Large intestine (tissue), 3 donors: ENCODE data around the gene STYX. TPM values are rescaled to one million over a fixed set of nuclear protein-coding genes. Genes with fewer than 3 reads are reported as not detected.
"Not testable (repeated sequence)": the region's sequence is repeated elsewhere in the genome, so short reads cannot be mapped to it uniquely, and the experiment has no call there.

Experiments used
- DNase-seq, 2 donors: peaks; one replicate each; pipeline versions ENCODE4 v3.0.0 to v3.0.0-alpha.2; 2013
- H3K27ac ChIP-seq: one replicate; pipeline ENCODE4 v1.5.1; 2013; ENCODE audit warnings: low read length
- H3K27me3 ChIP-seq: 2 replicates; pipeline ENCODE4 v1.6.1; 2013; ENCODE audit warnings: low read length; ENCODE audit not compliant: control insufficient read depth, insufficient read depth
- H3K36me3 ChIP-seq: 2 replicates; pipeline ENCODE4 v1.6.1; 2013; ENCODE audit warnings: low read length; ENCODE audit not compliant: control insufficient read depth, insufficient read depth
- H3K4me1 ChIP-seq: one replicate; pipeline ENCODE4 v1.6.1; 2013; ENCODE audit warnings: low read length; ENCODE audit not compliant: control insufficient read depth, insufficient read depth
- H3K4me3 ChIP-seq: one replicate; pipeline ENCODE4 v1.5.1; 2013; ENCODE audit warnings: low read length
- H3K9me3 ChIP-seq: one replicate; pipeline ENCODE4 v1.6.1; 2013; ENCODE audit warnings: mild to moderate bottlenecking, low read depth, low read length, moderate library complexity; ENCODE audit not compliant: control insufficient read depth
- WGBS: methylation state at CpG from one replicate; pipeline ENCODE4 v1.1.5; 2013; ENCODE audit warnings: low lambda C conversion rate; ENCODE audit not compliant: insufficient coverage; 5-methylcytosine and 5-hydroxymethylcytosine counted together
- polyA plus RNA-seq: library from polyadenylated mRNA; unstranded; fragments of 120-200 nt; gene quantifications from one replicate; pipeline ENCODE4 v1.2.1, GENCODE V29; 2013

The STYX gene
- polyA plus RNA-seq, 1 donor = 11.9 TPM

DNA sequence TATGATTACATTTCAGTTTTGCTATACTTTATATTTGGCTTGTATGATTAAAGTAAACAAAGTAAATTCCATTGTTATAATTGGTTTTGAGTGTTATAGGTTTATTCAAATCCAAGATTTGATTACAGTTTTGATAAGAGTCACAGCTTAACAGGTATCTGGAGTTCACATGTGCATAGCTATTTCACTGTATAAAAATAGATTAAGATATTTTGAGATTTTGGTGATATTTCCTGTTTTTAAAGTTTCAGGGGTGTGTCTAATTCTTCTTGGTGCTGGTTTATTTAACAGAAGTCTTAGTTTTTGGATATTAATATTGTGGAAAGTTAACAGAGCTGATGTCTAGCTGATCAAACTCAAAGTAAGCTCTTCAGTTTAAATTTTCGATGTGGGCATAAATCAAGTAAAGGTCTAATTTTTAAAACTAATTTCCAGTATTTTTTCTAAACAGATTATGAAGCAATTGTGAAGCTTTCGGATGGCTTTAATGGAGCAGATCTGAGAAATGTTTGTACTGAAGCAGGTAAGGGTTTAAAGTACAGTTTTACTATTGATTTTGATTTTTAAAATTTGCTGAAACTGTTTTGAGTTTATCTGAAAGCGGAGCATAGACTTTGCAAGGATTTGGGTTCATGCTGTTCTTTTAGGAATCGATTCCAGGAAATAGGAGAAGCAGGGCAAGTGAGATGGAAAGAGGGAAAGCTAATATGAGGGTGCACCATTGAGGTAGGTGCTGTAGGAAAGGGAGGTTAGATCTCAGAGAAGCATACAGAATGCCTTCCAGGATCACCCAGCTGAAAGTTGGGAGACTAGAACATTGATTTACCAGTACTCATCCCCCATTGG lies 6.2 kb upstream of the STYX start:
- Histone ChIP-seq H3K27me3 (no peaks in the 10 kb centered on the region), H3K4me3 (no peak overlapping the region), H3K27ac (no peak overlapping the region), H3K36me3 (peaks cover 64% of the 10 kb centered on the region), H3K4me1 (no peaks in the 10 kb centered on the region), H3K9me3 (no peaks in the 10 kb centered on the region)
- WGBS = 100% methylated on average over 4 of the region's 4 CpGs
- DNase-seq = no peak

DNA sequence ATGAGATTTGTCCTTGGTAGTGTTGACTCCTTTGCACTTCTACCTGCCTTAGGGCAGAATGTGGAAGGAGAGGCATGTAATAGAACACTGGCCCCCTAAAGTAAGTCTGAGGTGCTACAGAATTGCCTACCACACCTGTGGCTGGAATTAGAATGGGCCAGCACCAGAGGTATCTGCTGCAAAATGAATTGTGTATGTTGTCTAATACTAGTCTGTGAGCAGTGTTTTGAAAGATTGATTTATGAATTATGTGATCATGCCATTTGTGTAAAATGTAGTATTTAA lies 5.7 kb upstream of the STYX start:
- Histone ChIP-seq H3K36me3 (peaks cover 66% of the 10 kb centered on the region), H3K27me3 (no peaks in the 10 kb centered on the region), H3K4me3 (no peak overlapping the region), H3K27ac (no peak overlapping the region), H3K9me3 (no peaks in the 10 kb centered on the region), H3K4me1 (no peaks in the 10 kb centered on the region)
- DNase-seq = no peak

DNA sequence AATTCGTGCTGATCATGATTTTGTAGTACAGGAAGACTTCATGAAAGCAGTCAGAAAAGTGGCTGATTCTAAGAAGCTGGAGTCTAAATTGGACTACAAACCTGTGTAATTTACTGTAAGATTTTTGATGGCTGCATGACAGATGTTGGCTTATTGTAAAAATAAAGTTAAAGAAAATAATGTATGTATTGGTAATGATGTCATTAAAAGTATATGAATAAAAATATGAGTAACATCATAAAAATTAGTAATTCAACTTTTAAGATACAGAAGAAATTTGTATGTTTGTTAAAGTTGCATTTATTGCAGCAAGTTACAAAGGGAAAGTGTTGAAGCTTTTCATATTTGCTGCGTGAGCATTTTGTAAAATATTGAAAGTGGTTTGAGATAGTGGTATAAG lies 2.5 kb upstream of the STYX start:
- H3K4me3 ChIP-seq, DNase-seq, H3K4me1 ChIP-seq, H3K9me3 ChIP-seq, H3K27ac ChIP-seq, H3K27me3 ChIP-seq: not testable (repeated sequence)
- WGBS = 100% methylated on average over 1 of the region's 2 CpGs
- H3K36me3 ChIP-seq = peaks cover 42% of the 10 kb centered on the region

DNA sequence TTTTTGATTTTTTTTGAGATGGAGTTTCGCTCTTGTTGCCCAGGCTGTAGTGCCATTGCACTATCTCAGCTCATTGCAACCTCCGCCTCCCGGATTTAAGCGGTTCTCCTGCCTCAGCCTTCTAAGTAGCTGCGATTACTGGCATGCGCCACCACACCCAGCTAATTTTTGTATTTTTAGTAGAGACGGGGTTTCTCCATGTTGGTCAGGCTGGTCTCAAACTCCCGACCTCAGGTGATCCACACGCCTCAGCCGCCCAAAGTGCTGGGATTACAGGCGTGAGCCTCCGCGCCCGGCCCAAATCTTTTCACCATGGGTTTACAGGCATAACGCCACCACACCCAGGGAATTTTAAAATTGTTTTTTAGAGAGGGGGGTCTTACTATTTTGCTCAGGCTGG lies 931 bp upstream of the STYX start:
- not testable (repeated sequence) for DNase-seq, H3K27me3 ChIP-seq, H3K9me3 ChIP-seq, H3K4me1 ChIP-seq, H3K27ac ChIP-seq, H3K4me3 ChIP-seq
- H3K36me3 ChIP-seq = peaks cover 38% of the 10 kb centered on the region
- 100% methylated on average over 1 of the region's 15 CpGs for WGBS

DNA sequence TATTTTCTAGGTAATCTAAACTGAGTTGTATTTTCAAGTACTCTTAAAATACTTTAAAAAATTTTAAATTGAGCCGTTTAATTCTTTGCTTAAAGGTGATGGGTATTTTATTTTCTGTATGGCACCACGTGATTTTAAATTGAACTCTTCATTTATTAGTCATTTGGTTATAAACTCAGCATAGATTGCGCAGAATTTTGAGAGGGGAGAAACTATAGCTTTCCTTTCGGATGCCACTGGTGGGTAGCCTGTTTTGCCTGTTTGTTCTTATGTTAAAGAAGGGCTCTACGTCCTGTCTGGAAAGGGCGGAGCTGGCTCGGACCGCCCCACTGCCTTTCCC lies 411 bp upstream of the STYX start:
- Histone ChIP-seq H3K4me1 (no peaks in the 10 kb centered on the region), H3K36me3 (peaks cover 35% of the 10 kb centered on the region), H3K27ac (peak overlapping the region; percentile 49), H3K27me3 (no peaks in the 10 kb centered on the region), H3K9me3 (no peaks in the 10 kb centered on the region), H3K4me3 (peak overlapping the region; percentile 36)
- WGBS = 5% methylated on average over 2 of the region's 8 CpGs
- DNase-seq = no peak

DNA sequence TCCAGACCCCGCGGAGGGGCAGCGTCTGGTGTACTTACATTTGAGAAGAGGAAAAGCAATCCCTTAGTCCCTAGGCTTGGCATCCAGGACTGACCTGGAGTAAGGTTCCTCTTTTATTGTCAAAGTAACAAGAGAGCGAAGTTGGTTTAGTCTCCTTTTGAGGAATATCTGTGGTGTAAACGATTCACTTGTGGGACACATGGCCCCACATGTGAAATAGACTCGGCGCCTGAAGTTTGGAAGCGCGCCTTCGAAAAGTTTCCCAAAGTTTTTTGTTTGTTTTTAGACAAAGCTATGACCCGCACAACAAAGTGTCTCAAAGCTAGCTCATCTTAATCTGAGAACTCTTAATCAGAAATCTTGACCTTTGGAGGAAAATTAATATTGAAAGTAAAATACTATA lies 744 bp downstream of the STYX start:
- Histone ChIP-seq H3K27ac (peak overlapping the region; percentile 82), H3K9me3 (no peaks in the 10 kb centered on the region), H3K4me3 (peak overlapping the region; percentile 94), H3K36me3 (peaks cover 26% of the 10 kb centered on the region), H3K4me1 (no peaks in the 10 kb centered on the region), H3K27me3 (no peaks in the 10 kb centered on the region)
- WGBS = no CpG with 5 or more reads among the region's 11 CpGs
- no peak for DNase-seq

DNA sequence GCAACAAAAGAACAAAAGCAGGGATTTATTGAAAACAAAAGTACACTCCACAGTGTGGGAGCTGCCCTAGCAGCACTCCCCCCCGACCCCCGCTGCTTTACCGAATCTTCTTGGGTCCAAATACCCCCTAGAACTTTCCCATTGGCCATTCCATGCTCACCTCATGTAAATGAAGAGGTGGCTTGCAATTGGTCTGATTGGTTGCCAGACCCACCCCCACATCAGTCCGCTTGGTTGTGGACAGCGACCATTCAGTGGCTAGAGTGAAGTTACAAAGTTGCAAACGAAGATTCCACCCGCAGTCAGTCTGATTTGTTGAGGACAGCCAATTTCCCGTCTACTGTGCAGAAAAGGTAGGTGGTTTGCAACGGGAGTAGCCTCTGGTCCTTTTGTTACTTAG lies 3.9 kb downstream of the STYX start:
- no peaks in the 10 kb centered on the region for H3K4me1 ChIP-seq
- H3K27ac ChIP-seq = no peak overlapping the region
- H3K27me3 ChIP-seq = no peaks in the 10 kb centered on the region
- DNase-seq = no peak
- WGBS = 100% methylated on average over 1 of the region's 9 CpGs
- H3K4me3 ChIP-seq = no peak overlapping the region
- H3K9me3 ChIP-seq = no peaks in the 10 kb centered on the region
- H3K36me3 ChIP-seq = peaks cover 14% of the 10 kb centered on the region

DNA sequence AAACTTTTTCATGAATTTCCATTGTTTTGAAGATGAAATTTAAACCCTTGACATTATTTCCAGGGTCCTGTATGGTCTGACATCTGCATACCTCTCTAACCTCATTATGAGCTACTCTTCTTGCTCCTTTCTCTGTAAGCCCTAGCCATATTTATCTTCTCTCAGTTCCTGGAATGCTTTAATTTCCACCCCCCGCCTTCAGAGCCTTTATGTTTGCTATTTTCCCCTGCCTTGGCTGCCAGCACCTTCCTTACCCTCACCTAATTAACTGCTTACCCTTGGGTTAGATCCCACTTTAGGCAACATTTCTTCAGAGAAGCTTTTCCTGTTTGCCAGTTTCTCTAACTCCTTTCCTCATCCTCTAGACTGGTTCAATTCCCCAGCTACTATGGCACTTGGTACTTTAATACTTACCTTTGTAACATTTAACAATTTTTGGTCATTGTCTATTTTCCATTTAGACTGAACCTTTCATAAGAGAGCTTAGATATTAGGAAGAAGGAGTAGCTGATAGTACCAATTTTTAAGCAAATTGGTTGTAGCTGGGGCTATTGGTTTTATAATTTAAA lies 6.0 kb downstream of the STYX start:
- 86% methylated on average over 1 of the region's 1 CpG for WGBS
- Histone ChIP-seq H3K9me3 (no peaks in the 10 kb centered on the region), H3K27ac (no peak overlapping the region), H3K27me3 (no peaks in the 10 kb centered on the region), H3K36me3 (peaks cover 11% of the 10 kb centered on the region), H3K4me1 (no peaks in the 10 kb centered on the region), H3K4me3 (no peak overlapping the region)
- DNase-seq = no peak

DNA sequence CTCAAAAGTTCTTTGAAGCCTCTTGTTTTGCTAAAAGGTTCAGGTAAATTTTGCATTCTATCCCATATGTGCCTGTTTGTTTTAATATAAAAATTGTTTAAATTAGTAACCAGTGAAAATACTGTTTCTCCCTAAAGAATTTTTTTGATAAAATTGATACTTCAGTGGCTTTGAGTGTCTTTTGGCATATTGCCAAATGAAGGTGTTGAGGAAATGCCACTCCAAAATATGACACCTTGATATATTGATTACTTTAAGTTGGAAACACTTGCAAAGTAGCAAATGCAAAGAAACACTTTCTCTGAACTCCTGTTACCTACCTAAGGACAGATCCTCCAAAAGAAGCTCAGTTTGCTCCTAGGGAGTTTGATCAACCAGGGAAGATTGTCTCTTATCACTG lies 8.4 kb downstream of the STYX start:
- Histone ChIP-seq H3K4me1 (no peaks in the 10 kb centered on the region), H3K4me3 (no peak overlapping the region), H3K36me3 (peaks cover 6% of the 10 kb centered on the region), H3K9me3 (no peaks in the 10 kb centered on the region), H3K27ac (no peak overlapping the region), H3K27me3 (no peaks in the 10 kb centered on the region)
- DNase-seq = no peak

DNA sequence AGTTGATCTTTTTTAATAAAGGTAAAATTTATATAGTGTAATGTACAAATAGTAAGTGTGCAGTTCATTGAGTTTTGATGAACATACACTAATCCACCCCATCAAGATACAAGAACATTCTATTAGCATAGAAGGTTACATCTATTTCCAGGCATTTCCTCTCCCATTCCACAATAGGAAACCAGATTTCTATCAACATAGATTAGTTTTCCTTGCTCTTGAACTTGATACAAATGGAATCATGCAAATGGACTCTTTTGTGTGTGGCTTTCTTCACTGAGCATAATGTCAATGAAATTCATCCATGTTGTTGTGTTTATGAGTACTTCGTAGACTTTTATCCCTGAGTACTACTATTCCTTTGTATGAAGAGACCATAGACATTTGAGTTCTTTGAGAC lies 10.8 kb downstream of the STYX start:
- 100% methylated on average over 1 of the region's 1 CpG for WGBS
- peaks cover 2% of the 10 kb centered on the region for H3K36me3 ChIP-seq
- H3K27me3 ChIP-seq = no peaks in the 10 kb centered on the region
- no peaks in the 10 kb centered on the region for H3K9me3 ChIP-seq
- no peak overlapping the region for H3K4me3 ChIP-seq
- H3K27ac ChIP-seq = no peak overlapping the region
- DNase-seq = no peak
- H3K4me1 ChIP-seq = no peaks in the 10 kb centered on the region

DNA sequence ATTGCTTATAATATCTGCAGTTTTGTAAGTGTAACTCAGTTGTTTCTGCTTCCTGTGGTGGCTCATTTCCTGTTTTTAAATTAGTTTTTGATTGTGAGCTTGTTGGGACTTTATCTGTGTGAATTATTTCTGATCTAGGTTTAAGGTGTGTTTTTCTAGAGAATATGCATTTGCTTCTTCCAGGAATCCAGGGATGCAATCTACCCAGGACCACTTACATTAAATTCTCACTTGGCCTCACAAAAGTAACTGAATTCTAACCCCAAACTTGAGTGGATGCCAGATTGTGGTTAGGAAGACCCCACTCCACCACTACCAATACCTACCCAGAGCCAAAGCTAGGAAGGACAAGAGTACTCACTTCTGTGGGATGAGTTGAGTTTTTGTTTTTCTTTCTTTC lies 11.9 kb downstream of the STYX start:
- Histone ChIP-seq H3K36me3 (peaks cover 5% of the 10 kb centered on the region), H3K9me3 (no peaks in the 10 kb centered on the region), H3K4me1 (no peaks in the 10 kb centered on the region), H3K4me3 (no peak overlapping the region), H3K27me3 (no peaks in the 10 kb centered on the region), H3K27ac (no peak overlapping the region)
- no peak for DNase-seq
